OCI-LY7 (cell line): ENCODE measurements around the gene SPEN. TPM values are rescaled to one million over a fixed set of nuclear protein-coding genes. Genes with fewer than 3 reads are reported as not detected.

Experiments
- BruUV-seq: library from RNA; stranded (reverse); fragments of 400-500 nt; replicated peaks from 2 replicates; lab custom pipeline; 2021; lab: Mats Ljungman, UMichigan
- CTCF ChIA-PET: fragments of 300-600 bp; sonication (Branson Sonifier 250); formaldehyde crosslinking; loops from one replicate; lab custom pipeline; 2022; ENCODE audit warnings: antibody characterized with exemption; ENCODE audit not compliant: unreplicated experiment; lab: Charles Lee
- POLR2A ChIA-PET: fragments of 300-600 bp; sonication (Branson Sonifier 250); formaldehyde crosslinking; loops from one replicate; lab custom pipeline; 2022; ENCODE audit warnings: antibody characterized with exemption; lab: Charles Lee
- DNase-seq: peaks from one replicate; pipeline ENCODE4 v3.0.0-alpha.2; 2015; ENCODE audit warnings: low spot score
- H2AFZ ChIP-seq: fragments of 200-600 bp; sonication (generic), shearing (Covaris generic); 2 replicates; pipeline ENCODE4 v1.6.1; 2014; ENCODE audit warnings: mild to moderate bottlenecking, antibody characterized with exemption, low read length, moderate library complexity
- H3K27ac ChIP-seq: fragments of 200-600 bp; sonication (generic); 2 replicates; pipeline ENCODE4 v1.5.1; 2014; ENCODE audit warnings: mixed run types, low read depth, mild to moderate bottlenecking, moderate library complexity, low read length, inconsistent platforms; ENCODE audit not compliant: poor library complexity, severe bottlenecking
- H3K36me3 ChIP-seq: fragments of 200-600 bp; sonication (generic); 2 replicates; pipeline ENCODE4 v1.6.1; 2014; ENCODE audit warnings: mild to moderate bottlenecking, antibody characterized with exemption, low read length, moderate library complexity, mixed read lengths; ENCODE audit not compliant: insufficient read depth
- H3K4me1 ChIP-seq: fragments of 200-600 bp; sonication (generic); 2 replicates; pipeline ENCODE4 v1.5.1; 2014; ENCODE audit warnings: mild to moderate bottlenecking, low read length; ENCODE audit not compliant: insufficient read depth, poor library complexity, severe bottlenecking
- H3K4me2 ChIP-seq: fragments of 200-600 bp; sonication (generic); 2 replicates; pipeline ENCODE4 v1.6.1; 2014; ENCODE audit warnings: mild to moderate bottlenecking, low read length
- H3K4me3 ChIP-seq: fragments of 200-600 bp; sonication (generic); 2 replicates; pipeline ENCODE4 v1.5.1; 2014; ENCODE audit warnings: mild to moderate bottlenecking, low read depth, low read length; ENCODE audit not compliant: poor library complexity, severe bottlenecking
- H3K79me2 ChIP-seq: fragments of 200-600 bp; sonication (generic); 2 replicates; pipeline ENCODE4 v1.6.1; 2016; ENCODE audit warnings: low read depth, mild to moderate bottlenecking, low read length, moderate library complexity, mixed read lengths; ENCODE audit not compliant: insufficient read depth
- H3K9me2 ChIP-seq: fragments of 200-600 bp; sonication (generic); 2 replicates; pipeline ENCODE4 v1.6.1; 2016; ENCODE audit warnings: mild to moderate bottlenecking, low read length, mixed read lengths; ENCODE audit not compliant: insufficient read depth
- H3K9me3 ChIP-seq: fragments of 200-600 bp; sonication (generic); 2 replicates; pipeline ENCODE4 v1.6.1; 2014; ENCODE audit warnings: mild to moderate bottlenecking, mixed run types, low read length, mixed read lengths
- H4K20me1 ChIP-seq: fragments of 200-600 bp; sonication (generic); 2 replicates; pipeline ENCODE4 v1.6.1; 2014; ENCODE audit warnings: mild to moderate bottlenecking, antibody characterized with exemption, low read length, moderate library complexity, mixed read lengths; ENCODE audit not compliant: insufficient read depth
- EZH2phosphoT487 ChIP-seq: fragments of 200-600 bp; sonication (generic); IDR thresholded peaks from 2 replicates; pipeline ENCODE4 v1.6.1; 2018; ENCODE audit warnings: low read depth, borderline replicate concordance, mild to moderate bottlenecking, mixed run types, antibody characterized with exemption, low read length, moderate library complexity, mixed read lengths
- intact Hi-C: fragments of 100-400 bp; cut with micrococcal nuclease; formaldehyde crosslinking; loops from one replicate; pipeline ENCODE4 v1.10.0; 2022; ENCODE audit not compliant: unreplicated experiment
- total RNA-seq, 2 experiments: library from RNA; depleted of rRNA in 1 of 2; stranded (reverse); fragments of >200 nt in 1 of 2; shearing (Covaris generic) in 1 of 2; gene quantifications; 2 replicates each; pipeline ENCODE4 v1.2.3, GENCODE V29; 2014 to 2022
- TF ChIP-seq, protein P1 (sequence below): fragments of 200-600 bp; sonication (generic); conservative IDR thresholded peaks from 2 replicates; pipeline ENCODE4 v1.5.1; 2014; ENCODE audit warnings: mild to moderate bottlenecking, antibody characterized with exemption, low read length, moderate library complexity, mixed read lengths

The SPEN gene
- total RNA-seq, 2 experiments from 2014 or later: 40.7 to 87.1 TPM

DNA sequence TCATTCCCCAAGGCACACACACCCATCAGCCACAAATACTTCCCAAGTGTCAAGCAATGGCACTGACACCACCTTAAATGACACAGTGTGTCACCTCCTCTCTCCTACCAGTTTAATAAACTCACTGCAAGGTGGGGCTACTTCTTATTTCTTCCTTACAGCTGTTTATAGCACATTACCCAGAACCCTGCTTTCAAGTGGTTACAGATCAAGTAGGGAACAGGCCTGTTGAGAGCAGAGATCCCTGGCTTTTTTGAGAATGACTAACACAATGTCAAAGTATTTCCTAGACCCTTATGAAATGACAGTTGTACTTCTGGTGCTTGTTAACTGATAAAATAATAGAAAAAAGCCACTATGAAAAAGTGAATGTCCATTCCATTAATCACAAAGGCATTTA, 108.6 kb downstream of the SPEN start:
- Histone ChIP-seq H3K4me1 (peaks cover 5% of the 10 kb centered on the region), H2AFZ (no peak overlapping the region), H3K36me3 (peaks cover 58% of the 10 kb centered on the region), H3K9me3 (no peaks in the 10 kb centered on the region), H3K4me2 (no peak overlapping the region), H4K20me1 (peaks cover 7% of the 10 kb centered on the region; the same call in 1 of the 2 replicates), H3K27ac (no peak overlapping the region), H3K79me2 (peaks cover 8% of the 10 kb centered on the region; the same call in 1 of the 2 replicates), H3K9me2 (no peaks in the 10 kb centered on the region), H3K4me3 (no peak overlapping the region)
- no peak for DNase-seq
- ChIA-PET CTCF (no interaction called here), POLR2A (interaction anchor here (1.0 kb wide), 1 partner anchor 10 kb away, joined by 3 read pairs; no protein-coding TSS in a partner anchor)
- intact Hi-C loops: no loop called here
- no TSS peak for BruUV-seq
- TF ChIP-seq, protein P1, sequence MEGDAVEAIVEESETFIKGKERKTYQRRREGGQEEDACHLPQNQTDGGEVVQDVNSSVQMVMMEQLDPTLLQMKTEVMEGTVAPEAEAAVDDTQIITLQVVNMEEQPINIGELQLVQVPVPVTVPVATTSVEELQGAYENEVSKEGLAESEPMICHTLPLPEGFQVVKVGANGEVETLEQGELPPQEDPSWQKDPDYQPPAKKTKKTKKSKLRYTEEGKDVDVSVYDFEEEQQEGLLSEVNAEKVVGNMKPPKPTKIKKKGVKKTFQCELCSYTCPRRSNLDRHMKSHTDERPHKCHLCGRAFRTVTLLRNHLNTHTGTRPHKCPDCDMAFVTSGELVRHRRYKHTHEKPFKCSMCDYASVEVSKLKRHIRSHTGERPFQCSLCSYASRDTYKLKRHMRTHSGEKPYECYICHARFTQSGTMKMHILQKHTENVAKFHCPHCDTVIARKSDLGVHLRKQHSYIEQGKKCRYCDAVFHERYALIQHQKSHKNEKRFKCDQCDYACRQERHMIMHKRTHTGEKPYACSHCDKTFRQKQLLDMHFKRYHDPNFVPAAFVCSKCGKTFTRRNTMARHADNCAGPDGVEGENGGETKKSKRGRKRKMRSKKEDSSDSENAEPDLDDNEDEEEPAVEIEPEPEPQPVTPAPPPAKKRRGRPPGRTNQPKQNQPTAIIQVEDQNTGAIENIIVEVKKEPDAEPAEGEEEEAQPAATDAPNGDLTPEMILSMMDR: no peak
- TF ChIP-seq EZH2phosphoT487: no peak

DNA sequence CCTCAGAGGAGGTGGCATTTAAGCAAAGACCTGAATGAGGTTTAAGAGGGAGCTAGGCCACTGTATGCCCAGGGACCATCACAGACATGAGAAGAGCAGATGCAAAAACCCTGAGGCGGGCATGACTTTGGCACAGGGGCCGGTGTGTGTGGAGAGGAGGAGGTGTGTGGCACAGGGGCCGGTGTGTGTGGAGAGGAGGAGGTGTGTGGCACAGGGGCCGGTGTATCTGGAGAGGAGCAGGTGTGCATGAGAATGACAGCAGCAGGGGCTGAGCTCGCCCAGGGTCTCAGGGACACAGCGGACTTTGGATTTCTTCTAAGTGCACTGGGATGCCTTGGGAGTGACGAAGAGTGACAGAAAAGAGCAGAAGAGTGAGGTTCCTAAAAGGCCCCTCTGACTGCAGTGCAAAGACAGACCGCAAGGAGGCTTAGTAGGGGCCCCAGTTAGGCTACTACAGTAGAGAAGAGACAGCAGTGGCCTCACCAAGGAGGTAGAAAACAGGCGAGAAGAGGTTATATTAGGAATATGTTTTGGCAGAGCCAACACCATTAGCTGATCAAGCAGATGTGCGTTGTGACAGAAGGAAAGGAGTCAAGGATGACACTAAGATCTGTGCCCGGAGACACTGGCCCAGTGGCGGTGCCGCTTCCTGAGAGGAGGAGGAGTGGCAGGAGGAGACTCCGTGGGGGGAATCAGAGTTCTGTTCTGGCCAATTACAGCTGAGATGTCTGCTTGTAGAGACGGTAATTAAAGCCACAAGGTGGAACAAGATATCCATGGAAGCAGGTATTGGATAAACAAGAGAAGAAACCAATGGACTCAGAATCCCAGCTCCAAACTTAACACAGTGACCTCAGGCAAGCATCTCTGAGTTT, 110.0 kb downstream of the SPEN start:
- CTCF ChIA-PET: no interaction called here
- no peaks in the 10 kb centered on the region for H3K4me1 ChIP-seq
- H3K4me3 ChIP-seq: no peak overlapping the region
- BruUV-seq: no TSS peak
- no peak for TF ChIP-seq EZH2phosphoT487
- TF ChIP-seq, protein P1: no peak
- no peaks in the 10 kb centered on the region for H3K9me2 ChIP-seq
- peaks cover 55% of the 10 kb centered on the region for H3K36me3 ChIP-seq
- H3K9me3 ChIP-seq: no peaks in the 10 kb centered on the region
- H3K27ac ChIP-seq: no peak overlapping the region
- H3K79me2 ChIP-seq: peaks cover 8% of the 10 kb centered on the region; the same call in 1 of the 2 replicates
- intact Hi-C loops: no loop called here
- no peak overlapping the region for H2AFZ ChIP-seq
- no peak overlapping the region for H3K4me2 ChIP-seq
- no peak for DNase-seq
- H4K20me1 ChIP-seq: peaks cover 9% of the 10 kb centered on the region; the same call in 1 of the 2 replicates
- POLR2A ChIA-PET: no interaction called here

DNA sequence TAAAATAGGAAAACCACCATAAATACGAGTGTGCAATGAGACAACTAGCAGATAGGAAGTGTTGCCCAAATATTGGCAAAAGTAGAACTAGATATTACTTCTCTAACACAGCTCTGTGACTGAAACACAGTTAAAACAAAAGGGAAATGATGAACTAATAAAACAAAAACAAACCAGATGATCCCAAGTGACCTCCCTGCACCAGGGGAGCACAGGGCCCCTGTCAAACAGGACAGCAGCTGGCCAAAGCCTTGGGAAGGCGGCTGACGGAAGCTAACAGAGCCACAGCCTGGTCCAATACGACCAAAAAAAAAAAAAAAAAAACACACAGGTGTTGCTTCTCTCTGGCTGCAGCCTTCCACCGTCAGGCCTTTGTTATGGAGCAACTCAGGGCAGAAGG, 110.6 kb downstream of the SPEN start:
- no peak overlapping the region for H2AFZ ChIP-seq
- peaks cover under 1% of the 10 kb centered on the region for H3K4me1 ChIP-seq
- H3K9me2 ChIP-seq: no peaks in the 10 kb centered on the region
- no TSS peak for BruUV-seq
- no peak for DNase-seq
- CTCF ChIA-PET: no interaction called here
- intact Hi-C loops: no loop called here
- H4K20me1 ChIP-seq: peaks cover 11% of the 10 kb centered on the region; the same call in 1 of the 2 replicates
- TF ChIP-seq, protein P1: no peak
- no peak for TF ChIP-seq EZH2phosphoT487
- H3K27ac ChIP-seq: no peak overlapping the region
- H3K4me3 ChIP-seq: no peak overlapping the region
- POLR2A ChIA-PET: no interaction called here
- H3K9me3 ChIP-seq: no peaks in the 10 kb centered on the region
- H3K79me2 ChIP-seq: peaks cover 8% of the 10 kb centered on the region; the same call in 1 of the 2 replicates
- H3K4me2 ChIP-seq: no peak overlapping the region
- peaks cover 58% of the 10 kb centered on the region for H3K36me3 ChIP-seq
